HG03439 (cell line): Measurements from ENCODE around the gene COQ8A.

ENCODE experiments used
- ATAC-seq: cut with Tn5 transposase; IDR thresholded peaks from one replicate; pipeline ENCODE4 v1.9.1; 2021; ENCODE audit warnings: mild to moderate bottlenecking, moderate library complexity; ENCODE audit not compliant: unreplicated experiment

Gene COQ8A

DNA sequence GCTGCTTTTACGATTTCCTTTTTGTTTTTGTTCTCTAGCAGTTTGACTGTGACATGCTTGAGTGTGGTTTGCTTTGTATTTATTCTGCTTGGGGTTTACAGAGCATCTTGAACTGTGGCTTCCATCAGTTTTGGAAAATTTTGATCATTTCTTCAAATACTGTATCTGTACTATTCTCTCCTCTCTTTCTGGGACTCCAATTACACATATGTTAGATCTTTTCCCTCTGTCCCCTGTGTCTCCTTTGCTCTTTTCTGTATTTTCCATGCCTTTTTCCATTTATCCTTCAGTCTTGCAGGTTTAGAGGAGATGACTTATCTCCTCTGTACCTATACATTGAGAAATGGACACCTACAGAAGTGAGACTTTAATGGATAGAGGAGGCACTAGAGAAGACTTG, 31.7 kb downstream of the COQ8A start:
- ATAC-seq = no peak

DNA sequence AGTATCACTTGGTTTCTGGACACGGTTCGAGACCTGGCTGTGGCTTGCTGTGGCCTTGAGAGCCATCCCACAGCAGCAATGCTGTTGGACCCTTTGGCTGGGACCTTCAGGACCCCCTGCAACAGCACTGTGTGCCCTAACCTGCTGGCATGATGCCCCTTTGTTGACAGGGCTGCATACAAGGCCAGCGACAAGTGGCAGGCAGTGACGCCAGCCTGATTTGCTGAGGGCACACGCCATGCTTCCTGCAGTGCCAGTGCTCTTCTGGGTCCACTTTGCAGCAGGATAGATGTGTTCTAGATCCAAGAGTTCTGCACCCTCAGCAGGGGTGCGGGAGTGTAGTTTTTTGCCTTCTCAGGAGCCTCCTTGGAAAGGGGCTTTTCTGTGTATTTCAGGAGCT, 32.8 kb downstream of the COQ8A start:
- no peak for ATAC-seq

DNA sequence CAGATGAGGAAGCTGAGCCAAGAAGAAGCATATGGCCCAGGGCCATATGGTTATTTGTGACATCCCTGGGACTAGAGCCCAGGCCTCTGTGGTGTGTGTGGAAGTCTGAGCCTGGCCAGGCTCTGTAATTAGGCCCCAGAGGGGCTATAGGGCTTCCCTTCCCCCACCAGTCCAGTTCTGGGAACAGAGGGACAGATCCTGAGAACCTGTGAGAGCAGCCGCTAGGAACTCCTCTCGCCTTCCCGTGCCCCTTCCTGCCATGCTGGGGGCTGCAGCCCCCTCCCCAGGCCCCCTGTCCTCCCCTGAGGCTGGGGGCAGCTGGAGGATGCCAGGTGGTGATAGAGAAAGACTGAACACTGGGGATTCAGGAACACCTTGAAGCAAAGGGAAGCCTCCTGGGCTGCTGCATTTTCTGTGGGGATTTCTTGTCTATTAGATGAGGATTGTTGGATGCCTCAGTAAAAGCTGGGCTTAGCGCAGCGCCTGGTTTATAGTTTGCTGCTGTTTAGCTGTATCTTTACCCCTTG, 33.3 kb downstream of the COQ8A start:
- no peak for ATAC-seq

DNA sequence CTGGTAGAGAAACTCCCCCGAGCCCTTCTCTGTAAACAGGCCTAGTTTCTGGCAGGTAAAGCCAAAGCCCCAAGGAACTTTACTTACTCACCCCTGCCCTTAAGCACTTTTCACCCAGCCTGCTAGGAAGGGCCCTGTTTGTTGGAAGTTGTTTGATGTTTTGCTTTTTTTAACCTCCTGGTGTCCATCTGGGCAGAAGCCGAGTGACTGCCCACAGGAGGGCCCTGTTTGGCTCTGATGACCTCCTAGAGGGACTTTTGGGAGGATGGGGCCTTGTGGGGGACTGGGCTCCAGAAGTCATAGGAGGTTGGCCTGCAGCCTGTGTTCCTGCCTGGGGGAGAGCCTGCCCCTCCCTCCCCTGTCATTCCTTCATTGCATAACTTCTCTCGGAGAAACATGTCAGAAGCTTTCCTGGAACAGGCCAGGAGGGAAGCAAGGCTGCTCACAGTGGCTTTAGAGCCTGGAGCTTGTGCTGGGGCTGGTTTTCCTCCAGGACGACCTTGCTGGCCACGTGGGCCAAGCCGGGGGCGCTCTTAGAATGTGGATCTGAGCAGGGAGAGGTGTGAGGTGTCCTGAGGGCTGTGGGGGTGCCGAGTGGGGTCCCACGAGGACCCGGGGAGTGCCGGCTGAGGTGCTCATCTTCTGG, 33.9 kb downstream of the COQ8A start:
- no peak for ATAC-seq

DNA sequence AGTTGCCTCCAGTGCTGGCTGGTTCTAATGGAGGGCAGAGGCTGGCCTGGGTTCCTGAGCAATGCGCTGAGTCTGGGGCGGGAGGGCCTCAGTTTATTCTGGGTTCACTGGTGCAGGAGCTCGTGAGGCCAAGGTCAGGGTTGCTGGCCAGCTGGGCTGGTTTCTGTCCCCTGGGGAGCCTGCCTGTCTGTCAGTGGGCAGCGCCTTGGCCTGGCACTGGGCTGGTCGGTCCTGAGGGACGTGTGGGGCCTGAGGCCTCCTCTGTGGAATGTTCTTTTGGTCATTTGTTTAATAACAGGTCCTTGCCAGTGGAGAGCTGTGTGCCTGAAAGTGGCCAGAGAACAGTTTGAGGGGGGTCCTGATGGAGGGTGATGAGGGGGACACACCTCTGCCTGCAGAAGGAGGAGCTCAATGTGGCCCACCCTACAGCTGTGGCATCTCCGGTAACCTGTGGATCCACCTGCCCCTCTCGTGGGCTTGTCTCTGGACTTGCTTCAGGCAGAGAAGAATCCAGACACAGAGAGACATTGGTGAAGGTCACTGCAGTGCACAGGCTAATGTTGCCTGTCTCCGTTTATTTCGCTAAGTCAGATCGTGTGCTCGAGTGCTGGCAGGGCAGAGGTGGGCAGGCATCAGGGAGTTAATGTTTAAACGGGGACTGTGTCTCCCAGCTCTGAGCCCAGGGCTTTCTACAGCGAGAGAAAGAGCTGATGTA, 34.6 kb downstream of the COQ8A start:
- ATAC-seq = no peak

DNA sequence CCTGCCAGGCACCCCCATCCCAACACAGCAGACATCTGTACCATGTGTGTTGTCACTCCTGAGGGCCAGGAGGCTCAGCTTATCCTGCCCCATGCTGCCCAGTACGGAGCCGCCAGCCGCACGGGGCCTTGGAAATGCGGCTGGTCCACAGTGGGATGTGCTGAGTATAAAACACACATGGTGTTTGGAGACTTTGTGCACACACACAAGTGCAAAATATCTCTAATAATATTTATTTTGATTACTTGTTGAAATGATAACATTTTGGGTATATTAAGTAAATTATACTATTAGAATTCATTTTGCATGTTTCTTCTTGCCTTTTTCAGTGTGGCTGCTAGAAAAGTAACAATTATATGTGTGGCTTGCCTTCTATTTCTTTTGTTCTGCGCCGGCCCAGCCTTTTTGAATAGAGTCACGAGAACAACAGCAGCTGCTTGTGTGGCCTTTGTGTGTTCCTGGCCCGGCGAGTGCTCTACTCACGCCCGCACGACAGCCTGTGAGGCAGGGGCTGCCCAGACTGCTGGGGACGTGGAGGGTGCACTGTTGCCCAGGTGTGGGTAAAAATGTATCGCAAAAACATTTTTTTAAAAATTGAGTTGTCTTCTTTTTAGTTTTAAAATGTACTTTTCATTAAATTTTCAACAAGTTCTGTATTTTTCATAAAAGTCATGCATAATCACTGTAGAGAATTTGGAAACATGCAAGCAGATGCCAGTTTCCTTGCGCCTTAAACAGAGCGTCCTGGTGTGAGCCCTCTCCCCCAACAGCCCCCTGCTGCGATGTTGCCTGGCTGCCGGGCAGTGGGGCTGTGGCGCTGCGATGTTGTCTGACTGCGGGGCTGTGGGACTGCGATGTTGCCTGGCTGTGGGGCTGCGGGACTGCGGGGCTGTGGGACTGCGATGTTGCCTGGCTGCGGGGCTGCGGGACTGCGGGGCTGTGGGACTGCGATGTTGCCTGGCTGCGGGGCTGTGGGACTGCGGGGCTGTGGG, 35.5 kb downstream of the COQ8A start:
- no peak for ATAC-seq

DNA sequence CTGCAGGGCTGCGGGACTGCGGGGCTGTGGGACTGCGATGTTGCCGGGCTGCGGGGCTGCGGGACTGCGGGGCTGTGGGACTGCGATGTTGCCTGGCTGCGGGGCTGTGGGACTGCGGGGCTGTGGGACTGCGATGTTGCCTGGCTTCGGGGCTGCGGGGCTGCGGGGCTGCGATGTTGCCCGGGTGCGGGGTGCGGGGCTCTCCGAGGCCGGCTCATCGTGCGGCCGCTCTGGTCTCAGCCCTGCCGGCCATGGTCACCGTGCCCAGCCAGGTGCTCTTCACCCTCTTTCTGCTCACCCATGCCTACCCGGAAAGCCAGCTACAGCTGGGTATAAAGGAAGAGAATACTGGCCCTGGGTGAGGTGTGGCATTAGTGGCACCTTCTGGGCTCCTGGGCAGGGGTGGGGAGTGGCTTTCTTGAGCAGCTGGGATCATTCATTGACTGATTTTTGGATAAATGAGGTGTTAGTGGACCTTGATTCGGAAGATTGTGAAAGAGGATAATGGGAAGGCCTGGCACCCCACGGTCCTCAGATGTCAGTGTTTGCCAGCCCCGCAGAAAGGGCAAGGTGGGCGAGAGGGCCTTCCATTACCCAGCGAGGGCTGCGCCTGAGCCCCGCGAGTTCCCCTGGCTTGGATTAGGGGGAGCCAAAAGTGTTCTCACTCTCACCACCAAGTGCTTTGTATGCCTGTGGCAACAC, 36.3 kb downstream of the COQ8A start:
- no peak for ATAC-seq

DNA sequence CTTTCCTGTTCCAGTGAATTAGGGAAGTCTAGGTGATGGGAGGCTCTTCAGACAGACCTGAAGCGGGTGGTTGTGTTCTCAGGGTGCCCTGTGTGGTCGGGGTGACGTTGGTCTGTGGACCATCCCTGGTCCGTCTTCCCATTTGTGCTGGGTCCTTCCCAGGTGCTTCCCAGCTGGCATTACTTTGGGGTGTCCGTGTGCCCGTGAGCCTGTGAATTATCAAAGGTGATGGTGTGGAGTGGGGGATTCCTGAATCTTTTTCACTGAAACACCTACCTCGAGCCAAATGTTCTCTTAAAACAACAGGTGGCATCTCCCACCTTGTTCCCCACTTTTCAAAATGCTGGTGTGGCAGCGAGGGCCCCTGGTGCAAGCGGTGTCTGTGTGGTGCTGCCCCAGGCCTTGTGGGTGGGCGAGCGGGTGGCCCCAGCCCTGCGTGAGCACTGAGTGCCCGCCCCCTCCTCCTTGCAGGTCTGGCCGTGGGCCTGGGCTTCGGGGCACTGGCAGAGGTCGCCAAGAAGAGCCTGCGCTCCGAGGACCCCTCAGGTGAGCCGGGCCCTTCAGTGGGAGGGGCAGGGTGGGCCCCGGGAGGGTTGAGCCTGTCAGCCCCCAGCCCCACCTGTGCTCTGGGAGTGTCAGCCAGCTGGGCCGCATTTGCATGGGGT, 37.0 kb downstream of the COQ8A start:
- ATAC-seq = no peak

DNA sequence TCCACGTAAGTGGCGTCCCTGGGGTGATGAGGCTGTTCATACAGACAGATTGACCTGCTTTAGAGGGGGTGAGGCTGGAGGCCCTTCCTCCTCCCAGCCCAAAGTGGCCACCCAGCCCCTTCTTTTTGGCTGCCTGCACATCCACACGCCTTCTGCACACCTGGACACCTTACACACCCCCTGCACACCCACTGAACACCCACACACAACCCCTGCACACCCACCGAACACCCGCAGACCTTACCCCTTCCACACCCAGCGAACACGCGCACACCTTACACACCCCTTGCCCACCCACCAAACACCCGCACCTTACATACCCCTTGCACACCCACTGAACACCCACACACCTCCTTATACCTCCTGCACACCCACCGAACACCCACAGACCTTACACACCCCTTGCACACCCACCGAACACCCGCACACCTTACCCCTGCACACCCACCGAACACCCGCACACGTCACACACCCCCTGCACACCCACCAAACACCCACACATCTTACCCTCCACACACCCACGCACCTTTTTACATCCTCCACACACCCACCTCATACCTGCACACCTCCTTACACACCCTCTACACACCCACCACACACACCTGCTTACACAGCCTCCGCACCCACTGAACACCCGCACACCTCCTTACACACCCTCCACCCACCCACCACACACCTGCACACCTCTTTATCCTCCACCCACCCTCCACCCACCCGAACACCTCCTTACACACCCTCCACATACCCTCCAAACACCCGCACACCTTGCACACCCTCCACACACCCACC, 37.7 kb downstream of the COQ8A start:
- no peak for ATAC-seq

DNA sequence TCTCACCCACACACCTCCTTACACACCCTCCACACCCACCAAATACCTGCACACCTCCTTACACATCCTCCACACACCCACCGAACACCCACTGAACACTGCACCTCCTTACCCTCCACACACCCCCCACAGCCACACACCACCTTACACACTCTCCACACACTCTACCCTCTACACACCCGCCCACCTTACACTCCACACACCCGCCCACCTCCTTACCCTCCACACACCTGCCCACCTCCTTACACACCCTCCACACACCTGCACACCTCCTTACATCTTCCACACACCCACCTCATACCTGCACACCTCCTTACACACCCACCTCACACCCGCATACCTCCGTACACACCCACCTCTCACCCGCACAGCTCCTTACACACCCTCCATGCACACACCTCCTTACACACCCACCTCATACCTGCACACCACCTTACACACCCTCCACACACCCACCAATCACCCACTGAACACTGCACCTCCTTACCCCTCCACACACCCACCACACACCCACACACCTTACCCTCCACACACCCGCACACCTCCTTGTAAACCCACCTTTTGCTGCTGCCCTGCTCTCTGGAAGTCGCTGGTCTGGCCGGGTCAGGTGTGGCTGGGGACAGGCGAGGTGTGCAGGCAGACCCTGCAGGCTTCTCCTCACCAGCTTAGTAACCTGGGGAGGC, 38.5 kb downstream of the COQ8A start:
- ATAC-seq = no peak

DNA sequence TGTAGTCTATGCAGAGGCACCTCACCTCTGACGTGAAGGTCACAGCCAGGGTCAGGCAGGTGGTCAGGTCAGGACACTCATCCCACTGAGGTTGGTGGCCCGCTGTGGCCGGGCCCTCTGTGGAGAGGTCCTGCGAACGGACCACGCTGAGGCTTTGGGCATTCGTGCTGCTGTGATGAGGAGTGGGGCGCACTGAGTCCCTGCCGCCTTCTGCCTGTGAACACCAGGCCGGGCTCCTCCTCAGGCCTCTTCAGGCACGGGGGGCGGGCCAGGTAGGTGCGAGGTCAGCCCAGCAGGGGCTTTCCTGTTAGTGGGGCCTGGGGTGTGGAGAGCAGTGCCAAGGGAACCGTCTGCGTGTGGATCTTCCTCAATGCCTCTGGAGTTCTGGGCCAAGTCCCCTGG, 39.0 kb downstream of the COQ8A start:
- ATAC-seq = no peak

DNA sequence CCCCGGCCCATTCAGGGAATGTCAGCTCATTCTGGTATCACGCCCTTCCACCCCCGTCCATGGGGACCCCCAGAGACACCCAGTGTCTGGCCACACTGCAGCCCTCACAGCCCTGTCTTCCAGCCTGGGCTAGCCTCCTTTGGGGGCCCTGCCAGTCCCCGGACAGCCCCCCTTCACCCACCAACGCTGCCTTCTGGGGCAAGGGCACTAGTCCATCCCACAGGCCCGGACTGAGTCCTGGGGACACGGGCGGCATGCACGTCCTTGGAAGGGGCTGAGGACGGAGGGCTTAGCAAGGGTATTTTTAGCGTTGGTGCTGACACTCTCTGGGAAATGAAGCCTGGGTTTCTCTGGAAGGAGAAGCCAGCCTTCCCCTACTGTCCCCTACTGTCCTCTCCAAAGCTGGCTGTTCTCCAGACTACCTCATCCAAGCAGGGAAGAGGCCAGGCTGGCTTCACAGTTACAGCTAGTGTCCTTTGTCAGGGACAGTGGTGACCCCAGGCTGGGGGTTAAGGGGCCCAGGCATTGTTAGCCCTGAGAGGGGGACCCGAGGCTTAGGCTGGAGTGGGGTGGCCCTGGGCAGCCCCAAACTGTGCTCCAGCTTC, 39.5 kb downstream of the COQ8A start:
- no peak for ATAC-seq

DNA sequence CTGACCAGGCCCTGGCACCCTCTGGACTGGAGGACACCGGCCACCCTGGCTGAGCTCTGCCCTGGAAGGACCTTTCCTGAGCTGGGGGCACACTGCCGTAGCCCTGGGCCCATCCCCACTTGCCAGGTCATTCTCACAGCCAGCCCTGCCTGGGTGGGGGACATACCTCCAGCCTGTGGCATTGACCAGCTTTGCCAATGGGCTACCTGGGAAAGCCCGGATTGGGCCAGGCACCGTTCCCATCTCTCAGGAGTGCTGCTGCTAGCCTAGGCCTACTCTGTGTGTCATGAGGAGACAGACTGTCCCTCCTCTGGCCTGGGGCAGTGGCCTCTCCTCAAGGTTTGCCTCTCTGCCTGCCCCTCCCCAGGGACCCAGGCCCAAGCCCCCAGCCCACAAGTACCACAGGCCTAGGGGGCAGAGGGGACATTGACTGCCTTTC, 40.0 kb downstream of the COQ8A start:
- no peak for ATAC-seq

DNA sequence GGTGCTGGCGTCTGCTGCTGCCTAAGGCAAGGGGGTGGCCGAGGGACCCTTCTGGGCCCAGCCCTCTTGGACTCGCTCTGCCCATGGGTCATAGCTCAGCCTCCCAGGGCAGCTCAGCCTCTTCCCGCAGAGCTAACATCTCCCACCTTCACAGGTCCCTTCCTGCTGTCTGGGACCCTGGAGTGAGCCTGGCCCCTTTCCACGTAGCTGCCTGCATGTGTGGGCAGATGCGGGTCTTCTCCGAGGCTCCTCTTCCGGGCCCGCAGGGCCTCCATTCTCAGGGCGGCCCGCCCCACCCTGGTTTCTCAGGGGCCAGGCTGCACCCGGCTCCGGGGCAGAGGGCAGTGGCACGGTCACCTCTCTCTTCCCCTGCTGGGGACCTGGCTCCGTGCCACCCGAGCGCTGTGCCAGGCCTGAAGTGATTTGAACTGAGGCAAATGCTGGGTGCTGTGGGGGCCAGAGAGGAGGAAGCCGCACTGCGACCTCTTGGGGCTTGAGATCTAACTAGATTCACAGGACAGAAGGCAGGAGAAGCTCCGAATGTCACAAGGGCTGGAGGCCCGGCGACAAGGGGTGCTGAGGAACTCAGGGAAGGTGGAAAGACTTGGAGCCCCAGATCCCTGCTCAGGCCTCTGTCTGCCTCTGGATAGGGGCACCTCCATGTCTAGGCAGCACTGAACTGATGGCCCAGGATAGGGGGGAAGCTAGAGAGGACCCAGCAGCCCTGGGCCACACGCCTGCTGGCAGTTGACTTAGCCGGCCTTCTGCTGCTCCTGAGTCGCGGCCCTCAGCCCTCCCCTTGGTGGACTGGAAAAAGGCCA, 40.7 kb downstream of the COQ8A start:
- no peak for ATAC-seq

DNA sequence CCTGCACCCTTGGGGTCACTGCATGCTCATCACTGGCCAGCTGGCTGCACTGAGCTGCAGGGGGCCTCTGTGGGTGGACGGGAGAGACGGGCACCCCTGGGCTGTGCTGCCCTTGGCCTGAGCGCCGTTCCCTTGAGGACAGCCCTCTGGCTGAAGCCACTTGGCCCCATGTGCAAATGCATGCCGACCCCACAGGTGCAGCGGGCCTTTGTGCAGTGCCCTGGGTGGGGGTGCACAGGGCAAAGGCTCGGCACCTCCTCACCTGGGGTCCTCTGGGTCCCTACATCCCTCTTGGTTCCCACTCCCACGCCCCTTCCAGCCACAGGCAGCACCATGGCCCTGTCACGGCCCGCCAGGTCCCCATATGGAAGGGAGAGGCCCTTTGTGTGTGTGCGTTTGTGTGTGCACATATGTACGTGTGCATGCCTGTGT, 41.3 kb downstream of the COQ8A start:
- no peak for ATAC-seq

DNA sequence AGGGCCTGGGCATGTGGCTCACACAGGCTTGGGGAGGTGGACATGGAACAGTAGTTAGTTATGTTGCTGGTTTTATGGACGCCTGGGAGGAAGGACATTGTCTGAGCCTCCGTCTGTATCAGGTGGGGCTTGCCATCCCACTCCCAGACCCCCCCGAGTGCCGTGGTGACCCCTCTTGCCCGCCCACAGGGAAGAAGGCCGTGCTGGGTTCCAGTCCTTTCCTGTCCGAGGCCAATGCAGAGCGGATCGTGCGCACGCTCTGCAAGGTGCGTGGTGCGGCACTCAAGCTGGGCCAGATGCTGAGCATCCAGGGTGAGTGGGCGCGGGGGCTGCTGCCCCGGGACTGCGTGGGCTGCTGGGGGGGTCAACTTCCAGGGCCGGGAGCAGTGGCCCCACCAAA, 41.7 kb downstream of the COQ8A start:
- ATAC-seq = no peak

DNA sequence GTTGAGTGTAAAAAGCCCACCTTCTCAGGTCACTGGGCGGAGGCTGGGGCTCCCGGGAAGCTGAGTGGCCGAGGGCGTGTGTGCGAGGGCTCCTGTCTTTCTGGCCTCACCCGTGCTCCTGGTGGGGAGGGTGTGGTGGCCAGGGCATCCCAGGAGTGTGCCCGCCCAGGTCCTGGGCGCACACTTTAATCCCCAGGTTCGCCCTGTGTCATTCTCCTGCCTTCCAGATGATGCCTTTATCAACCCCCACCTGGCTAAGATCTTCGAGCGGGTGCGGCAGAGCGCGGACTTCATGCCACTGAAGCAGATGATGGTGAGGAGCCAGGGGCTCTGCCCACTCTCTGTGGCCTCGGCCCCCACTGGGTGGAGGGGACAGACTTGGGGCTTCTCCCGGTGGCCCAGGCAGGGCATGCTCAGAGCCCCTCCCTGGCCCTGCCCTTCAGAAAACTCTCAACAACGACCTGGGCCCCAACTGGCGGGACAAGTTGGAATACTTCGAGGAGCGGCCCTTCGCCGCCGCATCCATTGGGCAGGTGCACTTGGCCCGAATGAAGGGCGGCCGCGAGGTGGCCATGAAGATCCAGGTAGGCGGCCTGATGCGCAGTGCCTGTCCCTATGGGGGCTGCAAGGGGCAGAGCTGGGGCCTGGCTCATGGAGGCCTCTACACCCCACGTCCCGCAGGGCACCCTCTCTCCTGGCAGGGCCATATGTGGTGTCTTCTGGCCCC, 42.5 kb downstream of the COQ8A start:
- no peak for ATAC-seq
